Progenitor cell of endocrine pancreas (in vitro differentiated cells): ENCODE measurements around the gene NPC1. TPM values are rescaled to one million over a fixed set of nuclear protein-coding genes. Genes with fewer than 3 reads are reported as not detected.
"Not testable (repeated sequence)": the region's sequence is repeated elsewhere in the genome, so short reads cannot be mapped to it uniquely, and the experiment has no call there.

Source experiments
- DNase-seq: peaks from one replicate; pipeline ENCODE4 v3.0.0; 2021; ENCODE audit warnings: low spot score; ENCODE audit not compliant: unreplicated experiment
- H3K27ac Mint-ChIP-seq: 2 replicates; pipeline ENCODE4 v1.8.0; 2021; ENCODE audit warnings: mild to moderate bottlenecking, moderate library complexity, mixed read lengths
- H3K27me3 Mint-ChIP-seq: 2 replicates; pipeline ENCODE4 v1.8.0; 2021; ENCODE audit warnings: mixed read lengths
- H3K36me3 Mint-ChIP-seq: 2 replicates; pipeline ENCODE4 v1.8.0; 2022; ENCODE audit warnings: mixed read lengths; ENCODE audit not compliant: insufficient read depth
- H3K4me1 Mint-ChIP-seq: 2 replicates; pipeline ENCODE4 v1.8.0; 2021; ENCODE audit warnings: low read depth, mixed read lengths
- H3K4me3 Mint-ChIP-seq: 2 replicates; pipeline ENCODE4 v1.8.0; 2021; ENCODE audit warnings: low read depth, mild to moderate bottlenecking, moderate library complexity, mixed read lengths
- H3K9me3 Mint-ChIP-seq: 2 replicates; pipeline ENCODE4 v1.8.0; 2021; ENCODE audit warnings: low read depth, mixed read lengths
- CTCF ChIP-seq: fragments of 200-600 bp; sonication (generic); IDR thresholded peaks from one replicate; pipeline ENCODE4 v1.5.0; 2021; ENCODE audit warnings: antibody characterized with exemption, mild to moderate bottlenecking; ENCODE audit not compliant: unreplicated experiment
- total RNA-seq: library from RNA; stranded (reverse); gene quantifications from 2 replicates; pipeline ENCODE4 v1.2.1, GENCODE V29; 2021

The NPC1 gene
- total RNA-seq, 1 donor from 2014 or later, result 35.1 TPM

GRCh38 chr18:23563377-23564043, 22.8 kb downstream of the NPC1 start:
- no peak for TF ChIP-seq CTCF
- Mint-ChIP-seq H3K4me3 (no peak overlapping the region), H3K4me1 (no peaks in the 10 kb centered on the region), H3K27ac (no peak overlapping the region), H3K9me3 (no peaks in the 10 kb centered on the region), H3K36me3 (peaks cover 28% of the 10 kb centered on the region), H3K27me3 (no peaks in the 10 kb centered on the region)
- DNase-seq, result no peak

- Mint-ChIP-seq H3K27ac (no peak overlapping the region), H3K27me3 (no peaks in the 10 kb centered on the region), H3K4me1 (no peaks in the 10 kb centered on the region), H3K36me3 (peaks cover 21% of the 10 kb centered on the region), H3K4me3 (no peak overlapping the region), H3K9me3 (no peaks in the 10 kb centered on the region)
- no peak for DNase-seq
- no peak for TF ChIP-seq CTCF
These were observed 26.1 kb downstream of the NPC1 start for GRCh38 chr18:23560186-23560585.

GRCh38 chr18:23557511-23557910, 28.8 kb downstream of the NPC1 start:
- not testable (repeated sequence) for H3K27ac Mint-ChIP-seq, DNase-seq, H3K27me3 Mint-ChIP-seq, H3K9me3 Mint-ChIP-seq, H3K4me1 Mint-ChIP-seq, H3K4me3 Mint-ChIP-seq
- peaks cover 21% of the 10 kb centered on the region for H3K36me3 Mint-ChIP-seq

GRCh38 chr18:23556145-23556780, 30.0 kb downstream of the NPC1 start:
- Mint-ChIP-seq H3K27me3 (no peaks in the 10 kb centered on the region), H3K9me3 (no peaks in the 10 kb centered on the region), H3K27ac (no peak overlapping the region), H3K4me3 (no peak overlapping the region), H3K36me3 (peaks cover 26% of the 10 kb centered on the region), H3K4me1 (no peaks in the 10 kb centered on the region)
- DNase-seq, result no peak
- TF ChIP-seq CTCF, result no peak

GRCh38 chr18:23553887-23554286, 32.4 kb downstream of the NPC1 start:
- peaks cover 30% of the 10 kb centered on the region for H3K36me3 Mint-ChIP-seq
- no peak overlapping the region for H3K27ac Mint-ChIP-seq
- H3K4me1 Mint-ChIP-seq, result no peaks in the 10 kb centered on the region
- H3K27me3 Mint-ChIP-seq, result no peaks in the 10 kb centered on the region
- no peak for TF ChIP-seq CTCF
- DNase-seq, result no peak
- H3K9me3 Mint-ChIP-seq, result no peaks in the 10 kb centered on the region
- H3K4me3 Mint-ChIP-seq, result no peak overlapping the region

GRCh38 chr18:23552505-23552904, 33.8 kb downstream of the NPC1 start:
- TF ChIP-seq CTCF, result no peak
- no peaks in the 10 kb centered on the region for H3K4me1 Mint-ChIP-seq
- no peaks in the 10 kb centered on the region for H3K27me3 Mint-ChIP-seq
- H3K9me3 Mint-ChIP-seq, result no peaks in the 10 kb centered on the region
- H3K4me3 Mint-ChIP-seq, result no peak overlapping the region
- peaks cover 26% of the 10 kb centered on the region for H3K36me3 Mint-ChIP-seq
- no peak overlapping the region for H3K27ac Mint-ChIP-seq
- DNase-seq, result no peak
